ENCODE measurements around the gene CPNE6.

GRCh38 chr14:24117179-24117578, 45.8 kb downstream of the CPNE6 start:
- TF ChIP-seq CTCF (IDR thresholded peaks at IDR 0.05) (no peak), POLR2A (IDR thresholded peaks at IDR 0.05) (no peak)
